H9 (cell line): ENCODE data around the gene TOR4A. TPM values are rescaled to one million over a fixed set of nuclear protein-coding genes. Genes with fewer than 3 reads are reported as not detected.

Source experiments
- DNase-seq: peaks from one replicate; pipeline ENCODE4 v3.0.0-alpha.2; 2017
- H2AFZ ChIP-seq: one replicate; pipeline ENCODE4 v1.6.1; 2013; ENCODE audit warnings: mild to moderate bottlenecking, low read length, control low read depth, moderate library complexity
- H2AK5ac ChIP-seq: 2 replicates; pipeline ENCODE4 v1.6.1; 2013; ENCODE audit warnings: low read length, control low read depth, mixed read lengths; ENCODE audit not compliant: insufficient read length
- H2BK120ac ChIP-seq: one replicate; pipeline ENCODE4 v1.6.1; 2013; ENCODE audit warnings: low read depth, mild to moderate bottlenecking, low read length, control low read depth, inconsistent platforms; ENCODE audit not compliant: poor library complexity, severe bottlenecking
- H2BK12ac ChIP-seq: 2 replicates; pipeline ENCODE4 v1.6.1; 2013; ENCODE audit warnings: low read length, control low read depth, mixed read lengths, low read depth; ENCODE audit not compliant: insufficient read length
- H2BK15ac ChIP-seq: 2 replicates; pipeline ENCODE4 v1.6.1; 2013; ENCODE audit warnings: low read depth, low read length, control low read depth
- H2BK20ac ChIP-seq: one replicate; pipeline ENCODE4 v1.6.1; 2013; ENCODE audit warnings: low read depth, mild to moderate bottlenecking, low read length, control low read depth, inconsistent platforms; ENCODE audit not compliant: poor library complexity, severe bottlenecking
- H2BK5ac ChIP-seq: 2 replicates; pipeline ENCODE4 v1.6.1; 2013; ENCODE audit warnings: low read length, control low read depth, mixed read lengths; ENCODE audit not compliant: insufficient read length
- H3K14ac ChIP-seq: 2 replicates; pipeline ENCODE4 v1.6.1; 2013; ENCODE audit warnings: low read length, control low read depth; ENCODE audit not compliant: insufficient read depth
- H3K18ac ChIP-seq: 2 replicates; pipeline ENCODE4 v1.6.1; 2013; ENCODE audit warnings: low read depth, mild to moderate bottlenecking, mixed read lengths, low read length, control low read depth; ENCODE audit not compliant: insufficient read length
- H3K23ac ChIP-seq: 2 replicates; pipeline ENCODE4 v1.6.1; 2013; ENCODE audit warnings: low read length, control low read depth, mixed read lengths, low read depth; ENCODE audit not compliant: insufficient read length
- H3K23me2 ChIP-seq: 2 replicates; pipeline ENCODE4 v1.6.1; 2013; ENCODE audit warnings: low read depth, mild to moderate bottlenecking, mixed read lengths, low read length, control low read depth; ENCODE audit not compliant: insufficient read length, poor library complexity, severe bottlenecking
- H3K27ac ChIP-seq: 2 replicates; pipeline ENCODE4 v1.5.1; 2013; ENCODE audit warnings: low read length, control low read depth, mixed read lengths, low read depth; ENCODE audit not compliant: insufficient read length
- H3K27me3 ChIP-seq: 2 replicates; pipeline ENCODE4 v1.6.1; 2013; ENCODE audit warnings: low read length, control low read depth, inconsistent platforms; ENCODE audit not compliant: insufficient read depth
- H3K4ac ChIP-seq: 2 replicates; pipeline ENCODE4 v1.6.1; 2013; ENCODE audit warnings: low read depth, mild to moderate bottlenecking, control low read depth, inconsistent platforms, low read length, moderate library complexity
- H3K4me1 ChIP-seq: 2 replicates; pipeline ENCODE4 v1.6.1; 2013; ENCODE audit warnings: low read length, control low read depth, inconsistent platforms; ENCODE audit not compliant: insufficient read depth
- H3K4me2 ChIP-seq: 2 replicates; pipeline ENCODE4 v1.6.1; 2013; ENCODE audit warnings: low read length, control low read depth, mixed read lengths; ENCODE audit not compliant: insufficient read length, insufficient read depth
- H3K56ac ChIP-seq: 2 replicates; pipeline ENCODE4 v1.6.1; 2013; ENCODE audit warnings: low read depth, mild to moderate bottlenecking, mixed read lengths, low read length, control low read depth; ENCODE audit not compliant: insufficient read length
- H3K79me1 ChIP-seq: 2 replicates; pipeline ENCODE4 v1.6.1; 2013; ENCODE audit warnings: low read depth, mild to moderate bottlenecking, moderate library complexity, low read length, control low read depth, inconsistent platforms; ENCODE audit not compliant: insufficient read depth, poor library complexity, severe bottlenecking
- H3K79me2 ChIP-seq: 2 replicates; pipeline ENCODE4 v1.6.1; 2013; ENCODE audit warnings: low read length, control low read depth, inconsistent platforms; ENCODE audit not compliant: insufficient read depth
- H3K9ac ChIP-seq: 2 replicates; pipeline ENCODE4 v1.6.1; 2013; ENCODE audit warnings: low read length, control low read depth, mixed read lengths; ENCODE audit not compliant: insufficient read length; ENCODE audit errors: extremely low read depth
- H3K9me3 ChIP-seq: one replicate; pipeline ENCODE4 v1.6.1; 2013; ENCODE audit warnings: low read depth, low read length, inconsistent platforms; ENCODE audit not compliant: control insufficient read depth
- H3T11ph ChIP-seq: one replicate; pipeline ENCODE4 v1.6.1; 2013; ENCODE audit warnings: mild to moderate bottlenecking, low read length, control low read depth, inconsistent platforms
- H4K20me1 ChIP-seq: one replicate; pipeline ENCODE4 v1.6.1; 2013; ENCODE audit not compliant: control insufficient read depth, insufficient read length, insufficient read depth
- H4K5ac ChIP-seq: 2 replicates; pipeline ENCODE4 v1.6.1; 2013; ENCODE audit warnings: low read depth, mild to moderate bottlenecking, mixed read lengths, low read length, control low read depth; ENCODE audit not compliant: insufficient read length
- H4K8ac ChIP-seq: replicated peaks from 2 replicates; pipeline ENCODE4 v1.6.1; 2013; ENCODE audit warnings: low read length, control low read depth, mixed read lengths, low read depth; ENCODE audit not compliant: insufficient read length
- H4K91ac ChIP-seq: 2 replicates; pipeline ENCODE4 v1.6.1; 2013; ENCODE audit warnings: low read depth, mild to moderate bottlenecking, moderate library complexity, mixed read lengths, low read length, control low read depth; ENCODE audit not compliant: insufficient read length
- H3K27ac Mint-ChIP-seq, 3 experiments: 2 replicates in 2 of 3; 3 replicates in 1 of 3; pipeline ENCODE4 v1.8.0; 2020 to 2021; ENCODE audit warnings: mixed read lengths in 3 of 3, mild to moderate bottlenecking in 1 of 3, moderate library complexity in 1 of 3
- H3K27me3 Mint-ChIP-seq: 2 replicates; pipeline ENCODE4 v1.8.0; 2021; ENCODE audit warnings: low read depth, mild to moderate bottlenecking, moderate library complexity, mixed read lengths
- H3K36me3 Mint-ChIP-seq, 3 experiments: 2 replicates in 2 of 3; 3 replicates in 1 of 3; pipeline ENCODE4 v1.8.0; 2020 to 2021; ENCODE audit warnings: low read depth in 3 of 3, mixed read lengths in 3 of 3; ENCODE audit not compliant: insufficient read depth in 1 of 3
- H3K4me1 Mint-ChIP-seq, 2 experiments: 2 replicates each; pipeline ENCODE4 v1.8.0; 2020; ENCODE audit warnings: mixed read lengths in 2 of 2
- H3K4me3 Mint-ChIP-seq, 2 experiments: 2 replicates in 1 of 2; 3 replicates in 1 of 2; pipeline ENCODE4 v1.8.0; 2020 to 2021; ENCODE audit warnings: mild to moderate bottlenecking in 2 of 2, mixed read lengths in 2 of 2, moderate library complexity in 1 of 2
- H3K9me3 Mint-ChIP-seq, 2 experiments: 2 replicates in 1 of 2; 3 replicates in 1 of 2; pipeline ENCODE4 v1.8.0; 2020; ENCODE audit warnings: mild to moderate bottlenecking in 2 of 2, mixed read lengths in 2 of 2, moderate library complexity in 1 of 2
- WGBS: extraction: QIAGEN DNeasy Blood & Tissue Kit; methylation state at CpG from one replicate; pipeline ENCODE4 v1.1.7; 2013; ENCODE audit warnings: missing lambda C conversion rate, low lambda C conversion rate, mixed read lengths; ENCODE audit not compliant: insufficient read length; ENCODE audit errors: extremely low coverage; 5-methylcytosine and 5-hydroxymethylcytosine counted together
- total RNA-seq: library from RNA; stranded (reverse); gene quantifications from 2 replicates; pipeline ENCODE4 v1.2.1, GENCODE V29; 2021
- TF ChIP-seq, protein P1 (sequence below): fragments of 200-600 bp; sonication (generic); conservative IDR thresholded peaks from 3 replicates; pipeline ENCODE4 v1.8.0; 2021; ENCODE audit warnings: antibody characterized with exemption, mild to moderate bottlenecking

Gene TOR4A
- total RNA-seq, 1 experiment from 2014 or later = 6.2 TPM

DNA sequence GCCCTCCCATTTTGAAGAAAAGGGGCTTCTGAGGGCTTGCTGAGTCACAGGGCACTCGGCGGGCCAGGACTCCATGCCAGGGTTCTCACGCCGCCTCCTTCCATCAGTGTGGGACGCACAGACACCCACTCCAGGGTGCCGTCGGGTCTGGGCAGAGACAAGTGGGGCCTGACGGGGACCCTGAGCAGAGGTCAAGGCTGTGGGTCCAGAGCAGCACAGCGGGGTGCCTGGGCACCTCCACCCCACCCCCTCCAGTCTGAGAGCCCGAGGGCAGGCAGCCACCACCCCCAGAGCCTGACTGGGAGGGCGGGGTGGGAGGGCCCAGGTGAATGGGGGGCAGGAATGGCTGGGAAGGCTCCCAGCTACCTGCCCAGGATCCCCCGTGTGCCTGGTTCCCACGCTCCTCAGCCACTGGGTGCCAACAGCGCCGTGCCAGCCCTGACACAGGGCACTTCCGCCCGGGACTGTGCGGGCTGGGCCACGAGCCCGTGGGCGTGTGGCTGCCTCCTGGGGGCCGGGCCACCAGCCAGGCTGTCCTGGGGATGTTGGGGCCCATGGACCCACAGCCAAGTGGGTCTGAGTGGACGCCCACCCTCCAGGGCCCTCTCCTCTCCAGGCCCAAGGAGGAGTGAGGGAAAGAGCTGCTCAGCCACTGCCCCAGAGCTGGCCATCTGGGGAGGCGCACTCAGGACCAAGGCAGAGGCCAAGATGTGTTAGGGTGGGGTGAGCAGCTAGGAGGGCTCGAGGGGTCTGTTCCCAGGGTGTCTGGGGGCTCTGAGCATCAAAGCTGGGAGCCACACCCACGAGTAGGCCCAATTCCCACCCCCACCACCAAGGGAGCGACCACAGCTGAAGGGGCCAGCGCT, 34.7 kb downstream of the TOR4A start:
- Histone ChIP-seq H3K79me1 (no peaks in the 10 kb centered on the region), H3K4ac (no peak overlapping the region), H3K9ac (no peak overlapping the region), H3T11ph (no peak overlapping the region), H2AFZ (no peak overlapping the region), H2BK20ac (no peak overlapping the region), H3K27ac (no peak overlapping the region), H3K23ac (no peak overlapping the region), H2BK5ac (no peak overlapping the region), H3K56ac (no peak overlapping the region), H3K4me1 (no peaks in the 10 kb centered on the region; the same call in 1 of the 2 replicates), H3K18ac (no peak overlapping the region), H3K9me3 (no peaks in the 10 kb centered on the region), H2BK12ac (no peak overlapping the region), H4K20me1 (no peaks in the 10 kb centered on the region), H2AK5ac (no peak overlapping the region), H3K4me2 (no peak overlapping the region), H2BK120ac (no peak overlapping the region), H3K27me3 (no peaks in the 10 kb centered on the region), H4K91ac (no peak overlapping the region), H4K5ac (no peak overlapping the region), H3K14ac (no peak overlapping the region), H3K23me2 (no peaks in the 10 kb centered on the region), H4K8ac (no peak overlapping the region), H2BK15ac (no peak overlapping the region), H3K79me2 (no peaks in the 10 kb centered on the region)
- Mint-ChIP-seq H3K36me3 (no peaks in the 10 kb centered on the region), H3K27me3 (peaks cover 3% of the 10 kb centered on the region), H3K27ac (no peak overlapping the region), H3K9me3 (no peaks in the 10 kb centered on the region), H3K4me1 (peaks cover 8 to 22% of the 10 kb centered on the region in 2 experiments; a peak in 3 of 4 replicates), H3K4me3 (no peak overlapping the region)
- DNase-seq = no peak
- no CpG with 5 or more reads among the region's 28 CpGs for WGBS
- TF ChIP-seq, protein P1, sequence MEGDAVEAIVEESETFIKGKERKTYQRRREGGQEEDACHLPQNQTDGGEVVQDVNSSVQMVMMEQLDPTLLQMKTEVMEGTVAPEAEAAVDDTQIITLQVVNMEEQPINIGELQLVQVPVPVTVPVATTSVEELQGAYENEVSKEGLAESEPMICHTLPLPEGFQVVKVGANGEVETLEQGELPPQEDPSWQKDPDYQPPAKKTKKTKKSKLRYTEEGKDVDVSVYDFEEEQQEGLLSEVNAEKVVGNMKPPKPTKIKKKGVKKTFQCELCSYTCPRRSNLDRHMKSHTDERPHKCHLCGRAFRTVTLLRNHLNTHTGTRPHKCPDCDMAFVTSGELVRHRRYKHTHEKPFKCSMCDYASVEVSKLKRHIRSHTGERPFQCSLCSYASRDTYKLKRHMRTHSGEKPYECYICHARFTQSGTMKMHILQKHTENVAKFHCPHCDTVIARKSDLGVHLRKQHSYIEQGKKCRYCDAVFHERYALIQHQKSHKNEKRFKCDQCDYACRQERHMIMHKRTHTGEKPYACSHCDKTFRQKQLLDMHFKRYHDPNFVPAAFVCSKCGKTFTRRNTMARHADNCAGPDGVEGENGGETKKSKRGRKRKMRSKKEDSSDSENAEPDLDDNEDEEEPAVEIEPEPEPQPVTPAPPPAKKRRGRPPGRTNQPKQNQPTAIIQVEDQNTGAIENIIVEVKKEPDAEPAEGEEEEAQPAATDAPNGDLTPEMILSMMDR = no peak
